ENCODE data around the gene SLC5A5.

SLC5A5 gene

GRCh38 chr19:17871032-17871877, 490 bp upstream of the SLC5A5 start:
- in situ Hi-C loops (cut with MboI; ENCODE audit: low sequenced_read_pairs, unreplicated experiment), result no loop called here
- TF ChIP-seq CTCF (IDR thresholded peaks at IDR 0.05; ENCODE audit: borderline replicate concordance, control extremely low read depth, extremely low read depth, insufficient read depth, missing control alignments), result no peak
- no peak for DNase-seq (ENCODE audit: low spot score)

- TF ChIP-seq CTCF (IDR thresholded peaks at IDR 0.05; ENCODE audit: borderline replicate concordance, control extremely low read depth, extremely low read depth, insufficient read depth, missing control alignments), result no peak
- DNase-seq (ENCODE audit: low spot score), result no peak
- in situ Hi-C loops (cut with MboI; ENCODE audit: low sequenced_read_pairs, unreplicated experiment), result no loop called here
These were observed 681 bp downstream of the SLC5A5 start for GRCh38 chr19:17872251-17873001.

GRCh38 chr19:17873786-17874757, 2.3 kb downstream of the SLC5A5 start:
- in situ Hi-C loops (cut with MboI; ENCODE audit: low sequenced_read_pairs, unreplicated experiment), result no loop called here
- DNase-seq (ENCODE audit: low spot score), result peak; percentile 89
- no peak for TF ChIP-seq CTCF (IDR thresholded peaks at IDR 0.05; ENCODE audit: borderline replicate concordance, control extremely low read depth, extremely low read depth, insufficient read depth, missing control alignments)

GRCh38 chr19:17874758-17875135, 3.0 kb downstream of the SLC5A5 start:
- no peak for TF ChIP-seq CTCF (IDR thresholded peaks at IDR 0.05; ENCODE audit: borderline replicate concordance, control extremely low read depth, extremely low read depth, insufficient read depth, missing control alignments)
- in situ Hi-C loops (cut with MboI; ENCODE audit: low sequenced_read_pairs, unreplicated experiment), result no loop called here
- no peak for DNase-seq (ENCODE audit: low spot score)

- no peak for TF ChIP-seq CTCF (IDR thresholded peaks at IDR 0.05; ENCODE audit: borderline replicate concordance, control extremely low read depth, extremely low read depth, insufficient read depth, missing control alignments)
- DNase-seq (ENCODE audit: low spot score), result no peak
- in situ Hi-C loops (cut with MboI; ENCODE audit: low sequenced_read_pairs, unreplicated experiment), result no loop called here
These were observed 6.0 kb downstream of the SLC5A5 start for GRCh38 chr19:17877696-17878095.

GRCh38 chr19:17879466-17879865, 7.7 kb downstream of the SLC5A5 start:
- no peak for DNase-seq (ENCODE audit: low spot score)
- no peak for TF ChIP-seq CTCF (IDR thresholded peaks at IDR 0.05; ENCODE audit: borderline replicate concordance, control extremely low read depth, extremely low read depth, insufficient read depth, missing control alignments)
- in situ Hi-C loops (cut with MboI; ENCODE audit: low sequenced_read_pairs, unreplicated experiment), result no loop called here

Data from GM13976 (cell line).